ENCODE data around the gene LYSMD2. TPM values are rescaled to one million over a fixed set of nuclear protein-coding genes. Genes with fewer than 3 reads are reported as not detected.

Gene LYSMD2
- total RNA-seq, 1 donor: 3.1 TPM

GRCh38 chr15:51739061-51739712, 1.7 kb upstream of the LYSMD2 start:
- H3K4me3 ChIP-seq (ENCODE audit: low read depth, low read length): no peak overlapping the region
- no peak for DNase-seq (ENCODE audit: low read depth)
- no peak for TF ChIP-seq CTCF (IDR thresholded peaks at IDR 0.05; ENCODE audit: insufficient read depth, low read length)

- no peak overlapping the region for H3K4me3 ChIP-seq (ENCODE audit: low read depth, low read length)
- no peak for TF ChIP-seq CTCF (IDR thresholded peaks at IDR 0.05; ENCODE audit: insufficient read depth, low read length)
- DNase-seq (ENCODE audit: low read depth): no peak
Observed at GRCh38 chr15:51738553-51738952, 1.1 kb upstream of the LYSMD2 start.

- DNase-seq (ENCODE audit: low read depth): no peak
- TF ChIP-seq CTCF (IDR thresholded peaks at IDR 0.05; ENCODE audit: insufficient read depth, low read length): no peak
- peak overlapping the region; percentile 73 for H3K4me3 ChIP-seq (ENCODE audit: low read depth, low read length)
Observed at GRCh38 chr15:51736751-51737521, 519 bp downstream of the LYSMD2 start.

DNA sequence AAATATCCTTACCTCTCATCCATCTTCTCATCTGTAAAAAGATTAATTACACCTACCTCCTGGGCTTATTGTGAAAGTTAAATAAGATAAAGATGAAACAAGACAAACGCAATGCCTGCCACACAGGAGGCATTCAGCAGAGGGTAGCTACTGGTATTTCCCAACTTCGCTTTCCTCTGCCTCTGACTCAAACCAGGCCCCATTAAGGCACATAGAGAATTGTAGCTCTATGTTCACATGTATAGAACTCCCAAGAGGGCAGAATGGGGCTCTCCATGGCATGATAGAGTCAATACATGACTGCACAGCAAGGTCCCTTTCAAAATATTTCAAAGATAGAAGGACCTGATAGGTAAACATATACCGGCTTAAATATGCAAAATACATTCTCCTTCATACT, 1.4 kb downstream of the LYSMD2 start:
- no peak for DNase-seq (ENCODE audit: low read depth)
- no peak overlapping the region for H3K4me3 ChIP-seq (ENCODE audit: low read depth, low read length)
- TF ChIP-seq CTCF (IDR thresholded peaks at IDR 0.05; ENCODE audit: insufficient read depth, low read length): no peak

DNA sequence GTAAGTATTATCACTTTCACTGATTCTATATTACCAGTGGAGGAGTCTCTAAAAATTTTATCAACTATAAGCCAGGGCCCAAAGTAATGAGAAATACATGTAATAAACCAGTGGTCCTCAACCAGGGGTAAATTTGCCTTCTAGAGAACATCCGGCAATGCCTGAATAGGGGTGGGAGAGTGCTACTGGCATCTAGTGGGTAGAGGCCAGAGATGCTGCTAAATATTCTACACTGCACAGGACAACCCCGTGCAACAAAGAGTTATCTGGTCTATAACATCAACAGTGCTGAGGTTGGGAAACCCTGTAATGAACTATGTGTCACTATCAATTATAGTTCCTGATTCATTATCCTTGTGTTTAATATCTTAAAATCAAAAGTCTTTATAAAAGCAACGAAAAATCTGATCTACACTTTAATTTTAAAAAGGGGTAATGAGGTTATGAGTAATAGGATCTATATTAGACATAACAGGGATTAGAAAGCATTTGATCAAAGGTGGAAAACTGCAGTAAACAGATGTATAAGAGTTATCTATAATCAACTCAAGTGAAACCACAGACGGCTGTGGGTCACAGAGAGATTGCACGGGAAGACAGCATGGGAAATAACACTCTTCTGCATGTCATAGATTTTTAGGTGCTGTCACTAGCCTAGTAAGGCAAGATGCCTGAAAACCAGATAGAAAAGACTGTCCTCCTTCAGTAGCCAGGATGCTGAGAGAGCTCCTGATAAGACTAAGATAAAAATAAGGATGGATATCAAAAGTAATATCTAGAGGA, 2.0 kb downstream of the LYSMD2 start:
- H3K4me3 ChIP-seq (ENCODE audit: low read depth, low read length): no peak overlapping the region
- no peak for DNase-seq (ENCODE audit: low read depth)
- TF ChIP-seq CTCF (IDR thresholded peaks at IDR 0.05; ENCODE audit: insufficient read depth, low read length): peak; percentile 5

DNA sequence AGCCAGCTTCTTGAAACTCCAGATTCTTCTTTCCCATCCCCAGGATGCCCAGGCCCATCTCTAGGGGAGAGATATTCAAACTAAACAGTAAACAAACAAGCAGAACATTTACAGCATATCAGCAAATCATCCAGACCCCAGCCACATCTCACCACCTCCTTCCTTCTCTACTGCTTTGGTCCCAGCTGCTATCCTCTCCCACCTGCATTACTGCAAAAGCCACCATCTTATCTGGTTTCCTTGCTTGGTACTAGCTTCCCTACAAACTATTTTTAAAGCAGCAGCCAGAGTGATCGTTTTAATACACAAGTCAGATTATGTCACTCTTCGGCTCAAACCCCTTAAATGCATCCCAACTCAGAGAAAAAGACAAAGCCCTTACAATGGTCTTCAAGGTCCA, 4.8 kb downstream of the LYSMD2 start:
- DNase-seq (ENCODE audit: low read depth): no peak
- TF ChIP-seq CTCF (IDR thresholded peaks at IDR 0.05; ENCODE audit: insufficient read depth, low read length): no peak
- no peak overlapping the region for H3K4me3 ChIP-seq (ENCODE audit: low read depth, low read length)

All from fibroblast of the aortic adventitia (primary cell).